ENCODE measurements around the gene OPTC.
"Not testable (repeated sequence)": the region's sequence is repeated elsewhere in the genome, so short reads cannot be mapped to it uniquely, and the experiment has no call there.

Gene OPTC

DNA sequence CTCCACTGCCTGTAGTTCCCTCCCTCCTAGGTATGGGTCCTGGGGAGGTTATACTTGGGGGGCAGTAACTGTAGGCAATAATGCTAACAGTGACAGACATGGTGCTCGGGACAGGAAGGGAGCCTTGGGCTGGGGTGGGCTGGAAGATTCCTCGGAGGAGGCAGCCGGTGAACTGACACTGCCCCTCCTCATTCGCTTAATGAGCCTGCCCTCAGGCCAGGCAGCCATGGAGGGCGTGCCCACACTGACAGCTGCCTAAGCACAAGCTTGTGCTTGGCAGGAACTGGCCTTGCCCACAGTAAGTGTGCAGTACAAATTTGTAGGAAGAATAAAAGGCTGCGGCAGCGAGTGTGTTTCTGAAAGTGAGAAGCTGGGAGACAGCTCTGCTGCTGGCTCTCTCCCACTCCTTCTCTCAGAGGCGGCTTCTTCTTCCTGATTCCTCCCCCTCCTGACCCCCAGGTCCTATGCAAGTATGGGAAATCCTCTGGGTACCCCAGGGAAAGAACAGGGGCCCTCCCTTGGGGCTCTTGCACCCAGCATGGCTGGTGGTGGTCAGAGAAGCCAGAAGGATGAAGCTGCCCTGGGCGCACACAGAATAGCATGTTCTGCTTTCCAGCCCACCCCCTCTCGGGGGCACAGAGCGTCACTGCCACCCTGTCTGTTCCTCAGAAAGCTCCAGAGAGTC lies 23.6 kb downstream of the OPTC start:
- DNase-seq (ENCODE audit: low spot score) = no peak

DNA sequence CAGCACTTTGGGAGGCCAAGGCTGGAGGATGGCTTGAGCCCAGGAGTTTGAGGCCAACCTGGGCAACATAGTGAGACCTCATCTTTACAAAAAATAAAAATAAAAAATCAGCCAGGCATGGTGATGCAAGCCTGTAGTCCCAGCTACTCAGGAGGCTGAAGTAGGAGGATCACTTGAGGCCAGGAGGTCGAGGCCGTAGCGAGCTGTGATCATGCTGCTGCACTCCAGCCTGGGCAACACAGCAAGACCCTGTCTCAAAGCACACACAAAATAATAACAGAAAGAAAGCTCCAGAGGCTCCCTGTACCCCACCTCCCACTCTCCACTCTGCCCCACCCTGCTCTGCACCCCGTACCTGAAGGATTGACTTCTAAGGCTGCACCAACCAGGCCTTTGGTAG lies 24.2 kb downstream of the OPTC start:
- not testable (repeated sequence) for DNase-seq (ENCODE audit: low spot score)

DNA sequence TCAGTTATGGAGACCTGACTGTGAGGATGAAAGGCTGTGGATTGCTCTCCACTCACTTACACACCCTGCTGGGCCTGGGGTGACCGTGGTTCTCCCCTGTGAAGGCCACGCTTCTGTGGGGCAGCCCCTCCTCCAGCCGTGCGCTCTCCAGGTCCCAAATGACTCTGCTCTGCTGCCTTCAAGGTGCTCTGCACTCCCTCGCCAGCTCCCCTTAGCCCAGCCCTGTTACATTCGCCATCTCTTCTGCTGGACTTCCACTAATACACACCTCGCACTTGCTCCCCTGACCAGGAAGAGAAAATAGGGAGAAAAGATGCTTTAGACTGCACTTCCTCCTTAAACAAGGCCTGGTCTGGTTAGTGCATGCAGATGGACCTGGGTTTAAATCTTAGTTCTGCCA lies 24.6 kb downstream of the OPTC start:
- no peak for DNase-seq (ENCODE audit: low spot score)

DNA sequence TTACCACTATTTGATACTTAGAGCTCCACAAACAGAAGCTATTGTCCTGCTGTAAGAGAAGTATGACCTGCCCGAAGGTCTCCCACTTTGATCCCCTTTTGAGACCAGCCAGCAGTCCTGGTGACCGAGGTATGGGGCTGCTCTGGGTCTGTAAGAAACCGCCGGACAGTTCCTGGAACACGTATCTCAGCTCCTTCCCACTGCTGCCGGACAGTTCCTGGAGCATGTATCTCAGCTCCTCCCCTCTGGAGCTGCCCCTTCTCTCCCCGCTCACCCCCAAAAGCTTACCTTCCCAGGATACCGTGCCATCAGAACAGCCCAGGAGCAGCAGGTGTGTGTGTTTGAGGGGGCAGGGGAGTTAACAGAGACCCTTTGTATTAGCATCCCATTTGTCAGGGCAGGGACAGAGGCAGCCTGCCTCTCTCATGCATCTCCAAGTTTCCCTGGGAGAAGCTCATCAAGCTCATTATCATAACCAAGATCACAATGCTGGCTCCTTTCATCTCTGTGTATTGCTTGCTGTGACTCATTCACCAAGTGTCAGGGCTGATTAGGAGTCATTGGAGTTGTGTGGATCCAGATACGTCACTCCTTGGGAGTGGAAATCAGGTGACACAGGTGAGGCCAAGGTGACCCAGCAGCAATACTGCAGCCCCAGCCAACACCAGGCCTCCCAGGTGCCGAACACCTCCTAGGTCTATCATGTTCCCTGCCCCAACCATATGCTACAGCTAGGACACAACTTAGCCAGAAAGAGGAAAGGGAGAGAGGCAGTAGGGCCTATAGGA lies 25.3 kb downstream of the OPTC start:
- no peak for DNase-seq (ENCODE audit: low spot score)

DNA sequence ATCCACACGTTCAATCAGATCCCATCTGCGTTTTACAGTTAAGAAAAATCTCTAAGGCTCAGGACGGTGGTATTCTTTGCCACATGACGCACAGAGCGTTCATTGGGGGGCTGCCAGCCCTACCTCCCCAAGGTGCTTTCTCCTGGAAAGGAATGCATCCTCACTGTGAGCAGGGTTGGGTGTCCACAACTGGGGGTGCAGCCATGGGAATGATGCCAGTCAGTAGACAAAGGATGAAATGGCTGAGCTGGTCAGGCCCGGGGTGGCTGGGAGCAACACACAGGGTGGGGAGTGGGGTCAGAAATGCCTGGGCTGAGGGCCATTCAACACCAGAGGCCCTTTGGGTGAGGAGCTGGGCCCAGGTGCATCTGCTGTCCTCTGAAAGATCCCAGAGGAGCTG lies 25.9 kb downstream of the OPTC start:
- DNase-seq (ENCODE audit: low spot score) = no peak

DNA sequence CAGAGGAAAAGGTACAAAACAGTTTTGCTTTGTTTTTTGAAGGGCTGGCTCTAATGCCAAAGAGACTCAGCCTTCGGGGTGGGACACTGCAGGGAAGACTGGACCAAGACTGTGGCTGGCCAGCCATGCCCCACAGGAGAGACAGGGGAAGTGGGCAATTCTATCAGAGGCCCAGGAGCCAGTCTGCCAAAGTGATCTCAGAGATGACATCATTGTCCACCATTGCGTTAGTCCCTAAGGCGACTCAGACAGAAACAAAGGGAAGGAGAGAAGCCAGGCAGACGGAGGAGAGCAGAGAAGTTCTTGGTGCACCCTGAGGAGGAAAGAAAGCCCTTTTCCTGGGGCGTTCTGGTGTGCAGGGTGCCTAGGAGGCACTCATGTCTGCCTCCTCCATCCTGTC lies 26.4 kb downstream of the OPTC start:
- no peak for DNase-seq (ENCODE audit: low spot score)

DNA sequence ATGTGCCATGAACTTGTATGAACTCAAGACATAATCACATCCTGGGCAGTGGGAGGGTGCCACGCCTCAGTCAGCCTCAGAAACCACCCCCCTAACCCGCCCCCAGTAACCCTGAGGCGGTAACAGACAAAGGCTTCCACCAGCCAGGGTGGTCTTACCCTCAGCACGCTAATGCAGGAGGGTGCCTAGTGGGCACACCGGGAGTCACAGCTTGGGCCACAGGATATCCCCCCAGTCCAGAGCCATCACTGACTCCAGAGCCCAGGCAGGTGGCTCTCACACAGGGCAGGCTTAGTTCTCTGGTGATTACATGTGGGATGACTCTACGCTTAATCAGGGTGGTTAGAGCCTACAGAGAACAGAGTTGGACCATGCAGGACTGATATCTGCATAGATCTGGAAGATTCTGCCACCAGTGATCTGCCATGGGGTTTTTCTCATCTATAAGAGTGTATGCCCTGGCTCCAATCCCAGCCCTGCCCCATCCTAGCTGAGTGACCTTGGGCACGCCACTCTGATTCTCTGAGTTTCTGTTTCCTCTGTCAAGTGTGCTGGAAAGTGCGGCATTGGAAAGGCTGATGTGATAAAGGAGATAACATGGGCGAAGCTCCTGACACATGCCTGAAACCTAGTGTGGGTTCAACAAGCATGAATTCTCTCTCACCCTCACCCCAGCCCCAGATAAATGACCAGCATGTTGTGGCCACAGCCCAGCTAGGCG lies 27.3 kb downstream of the OPTC start:
- no peak for DNase-seq (ENCODE audit: low spot score)

DNA sequence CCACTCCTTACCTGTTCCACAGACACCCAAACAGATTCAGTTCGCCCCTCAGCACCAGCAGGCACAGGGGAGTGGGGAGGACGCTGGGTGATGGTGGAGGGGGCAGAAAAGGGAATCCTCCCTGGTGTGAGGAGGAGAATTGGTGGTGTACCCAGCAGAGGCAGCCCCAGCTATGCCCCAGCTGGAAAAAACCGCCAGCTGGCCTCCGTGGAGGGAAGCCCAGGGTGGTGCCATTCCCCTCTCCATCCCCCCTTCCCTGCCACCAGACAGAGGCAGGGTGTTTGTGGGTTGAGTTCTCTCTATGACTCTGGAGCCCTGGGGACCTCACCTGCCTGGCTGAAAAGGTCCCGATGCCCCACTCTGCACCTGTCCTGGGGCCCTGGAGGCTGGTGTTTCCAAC lies 27.9 kb downstream of the OPTC start:
- DNase-seq (ENCODE audit: low spot score) = no peak

DNA sequence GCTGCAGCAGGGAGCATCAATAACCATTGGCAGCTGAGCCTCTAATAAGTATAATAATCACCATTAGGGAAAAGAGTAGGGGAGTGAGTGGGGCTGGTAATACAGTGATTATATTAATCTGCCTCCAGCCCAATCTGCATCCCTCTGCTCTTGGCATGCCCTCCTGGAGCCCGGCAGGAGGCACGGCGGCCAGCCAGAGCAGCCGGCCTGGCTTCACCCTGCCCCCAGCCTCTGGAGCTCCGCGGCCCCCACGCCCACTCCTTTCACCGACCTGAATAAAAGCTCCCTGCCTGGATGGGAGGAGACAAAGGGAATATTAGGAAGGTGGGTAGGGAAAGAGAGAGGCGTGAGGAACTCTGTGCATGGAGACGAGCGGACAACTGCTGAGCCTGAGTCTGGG lies 28.3 kb downstream of the OPTC start:
- DNase-seq (ENCODE audit: low spot score) = no peak

DNA sequence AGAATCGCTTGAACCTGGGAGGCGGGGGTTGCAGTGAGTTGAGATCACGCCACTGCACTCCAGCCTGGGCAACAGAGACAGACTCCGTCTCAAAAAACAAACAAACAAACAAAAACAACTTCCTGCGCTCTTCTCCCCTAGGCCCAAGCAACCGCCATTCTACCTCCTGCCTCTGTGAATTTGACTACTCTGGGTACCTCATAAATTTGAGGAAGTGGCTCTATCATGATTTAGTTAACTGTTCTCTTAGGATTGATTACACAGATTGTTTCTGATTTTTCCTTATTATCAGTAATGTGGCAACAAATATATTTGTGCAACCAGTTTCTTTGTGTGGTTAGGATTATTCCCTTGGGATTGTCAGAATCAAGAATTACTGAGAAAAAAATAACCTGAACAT lies 29.7 kb downstream of the OPTC start:
- DNase-seq (ENCODE audit: low spot score) = no peak

DNA sequence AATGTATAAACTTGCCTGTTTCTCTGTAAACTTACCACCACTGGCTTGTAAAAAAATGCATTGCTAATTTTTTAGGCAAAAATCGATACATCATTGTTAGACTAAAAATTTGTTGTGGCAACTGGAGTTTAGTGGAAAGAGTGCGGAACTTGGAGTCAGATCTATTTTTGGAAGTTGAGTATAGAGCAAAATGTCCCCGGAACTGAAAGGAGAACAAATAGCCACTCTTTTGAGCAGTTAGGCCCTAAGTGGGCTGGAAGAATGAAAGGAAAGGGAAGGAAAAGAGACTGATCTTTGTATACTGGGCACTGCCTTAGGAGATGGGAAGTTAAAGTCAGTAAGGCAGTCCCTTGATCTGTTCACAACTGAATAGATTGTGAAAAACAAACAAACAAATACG lies 30.2 kb downstream of the OPTC start:
- DNase-seq (ENCODE audit: low spot score) = no peak

DNA sequence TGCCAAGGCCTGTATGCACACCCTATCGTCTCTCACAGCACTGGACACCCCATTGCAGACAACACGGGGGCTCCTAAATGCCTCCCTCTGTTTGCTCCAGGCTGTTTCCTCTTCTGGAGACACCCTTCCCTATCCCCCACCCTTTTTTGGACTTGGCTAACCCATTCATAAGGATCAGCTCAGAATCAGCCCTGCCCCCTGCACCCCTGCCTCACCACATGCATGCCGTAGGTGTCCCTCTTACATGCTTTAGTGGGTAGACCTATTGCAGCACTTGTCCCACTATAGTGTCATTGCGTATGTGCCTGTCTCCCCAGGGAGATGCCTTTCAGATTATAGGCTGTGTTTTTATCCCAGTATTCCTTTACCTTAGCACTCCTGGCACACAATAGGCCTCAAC lies 30.9 kb downstream of the OPTC start:
- DNase-seq (ENCODE audit: low spot score) = no peak

DNA sequence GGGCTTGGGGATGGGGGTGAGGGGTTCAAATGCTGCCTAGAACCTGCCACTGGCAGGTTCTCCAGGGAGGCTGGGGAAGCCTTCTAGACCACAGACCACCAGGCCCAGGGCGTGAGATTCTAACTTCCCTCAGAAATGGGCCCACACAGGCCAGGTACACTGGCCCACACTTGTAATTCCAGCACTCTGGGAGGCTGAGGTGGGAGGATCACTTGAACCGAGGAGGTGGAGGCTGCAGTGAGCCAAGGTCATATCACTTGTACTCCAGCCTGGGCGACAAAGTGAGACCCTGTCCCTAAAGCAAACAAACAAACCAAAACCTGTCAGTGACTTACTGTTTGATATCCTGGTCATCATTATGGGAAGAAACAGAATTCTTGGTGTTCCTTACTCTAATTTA lies 31.7 kb downstream of the OPTC start:
- no peak for DNase-seq (ENCODE audit: low spot score)

DNA sequence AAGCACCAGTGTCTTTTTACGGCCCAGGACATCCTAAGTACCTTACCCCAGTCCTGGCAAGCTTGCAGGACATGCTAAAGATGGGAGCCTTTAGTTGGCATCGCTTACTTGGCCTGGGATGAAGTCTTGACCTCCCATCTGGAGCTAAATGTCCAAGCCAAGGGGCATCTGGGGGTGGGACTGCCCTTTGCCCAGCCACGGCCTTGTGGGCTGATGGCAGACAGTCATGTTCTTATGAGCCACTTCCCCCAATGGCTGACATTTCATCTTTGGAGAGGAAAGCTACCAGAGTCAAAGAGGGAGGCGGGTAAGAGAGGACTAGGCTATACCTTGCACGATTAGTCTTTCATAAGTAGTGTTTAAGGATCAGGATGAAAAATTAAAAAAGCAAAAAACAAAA lies 32.2 kb downstream of the OPTC start:
- DNase-seq (ENCODE audit: low spot score) = no peak

DNA sequence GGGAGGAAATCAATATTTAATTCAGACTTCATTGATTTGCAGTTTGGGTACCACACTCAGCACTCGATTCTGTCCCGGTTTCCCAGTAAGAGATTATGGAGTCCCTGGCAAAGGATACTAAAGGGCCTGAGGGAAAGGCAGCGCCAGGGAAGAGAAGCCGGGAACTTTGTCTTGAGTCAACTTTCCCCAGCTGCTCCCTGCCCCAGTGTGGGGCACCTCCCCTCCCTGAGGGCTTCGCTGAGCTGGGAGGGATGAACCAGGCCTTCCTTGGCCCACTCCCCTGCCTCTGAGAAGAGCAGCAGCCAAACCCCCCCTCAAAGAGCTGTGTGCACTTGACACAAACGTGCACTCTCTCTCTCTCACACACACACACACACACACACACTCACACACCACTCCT lies 32.6 kb downstream of the OPTC start:
- no peak for DNase-seq (ENCODE audit: low spot score)

DNA sequence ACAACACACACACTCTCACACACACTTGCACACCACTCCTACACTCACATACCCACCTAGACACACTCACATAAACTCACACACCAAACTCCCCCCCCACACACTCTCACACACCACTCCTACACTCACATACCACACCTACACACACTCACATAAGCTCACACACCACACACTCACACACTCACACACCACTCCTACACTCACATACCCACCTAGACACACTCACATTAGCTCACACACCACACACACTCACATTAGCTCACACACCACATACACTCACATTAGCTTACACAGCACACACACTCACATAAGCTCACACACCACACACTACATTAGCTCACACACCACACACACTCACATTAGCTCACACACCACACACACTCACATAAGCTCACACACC lies 33.1 kb downstream of the OPTC start:
- no peak for DNase-seq (ENCODE audit: low spot score)

DNA sequence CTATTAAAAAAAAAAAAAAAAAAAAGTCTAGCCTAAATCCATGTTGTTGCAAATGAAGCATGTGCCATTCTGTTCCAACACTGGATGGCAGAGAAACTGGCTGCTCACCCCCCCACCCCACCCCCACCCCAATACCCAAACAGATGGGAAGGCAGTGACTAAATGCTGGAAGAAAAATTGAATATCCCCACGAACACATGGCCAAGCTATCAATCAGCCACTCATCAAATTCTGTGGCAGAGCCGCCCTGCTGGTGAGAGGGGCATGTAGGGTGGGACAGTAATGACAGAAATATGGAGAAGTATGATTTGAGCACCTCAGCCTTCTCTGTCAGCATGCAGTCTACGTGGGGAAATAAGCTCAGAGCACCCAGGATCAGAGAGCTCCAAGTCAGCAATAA lies 34.1 kb downstream of the OPTC start:
- DNase-seq (ENCODE audit: low spot score) = no peak

DNA sequence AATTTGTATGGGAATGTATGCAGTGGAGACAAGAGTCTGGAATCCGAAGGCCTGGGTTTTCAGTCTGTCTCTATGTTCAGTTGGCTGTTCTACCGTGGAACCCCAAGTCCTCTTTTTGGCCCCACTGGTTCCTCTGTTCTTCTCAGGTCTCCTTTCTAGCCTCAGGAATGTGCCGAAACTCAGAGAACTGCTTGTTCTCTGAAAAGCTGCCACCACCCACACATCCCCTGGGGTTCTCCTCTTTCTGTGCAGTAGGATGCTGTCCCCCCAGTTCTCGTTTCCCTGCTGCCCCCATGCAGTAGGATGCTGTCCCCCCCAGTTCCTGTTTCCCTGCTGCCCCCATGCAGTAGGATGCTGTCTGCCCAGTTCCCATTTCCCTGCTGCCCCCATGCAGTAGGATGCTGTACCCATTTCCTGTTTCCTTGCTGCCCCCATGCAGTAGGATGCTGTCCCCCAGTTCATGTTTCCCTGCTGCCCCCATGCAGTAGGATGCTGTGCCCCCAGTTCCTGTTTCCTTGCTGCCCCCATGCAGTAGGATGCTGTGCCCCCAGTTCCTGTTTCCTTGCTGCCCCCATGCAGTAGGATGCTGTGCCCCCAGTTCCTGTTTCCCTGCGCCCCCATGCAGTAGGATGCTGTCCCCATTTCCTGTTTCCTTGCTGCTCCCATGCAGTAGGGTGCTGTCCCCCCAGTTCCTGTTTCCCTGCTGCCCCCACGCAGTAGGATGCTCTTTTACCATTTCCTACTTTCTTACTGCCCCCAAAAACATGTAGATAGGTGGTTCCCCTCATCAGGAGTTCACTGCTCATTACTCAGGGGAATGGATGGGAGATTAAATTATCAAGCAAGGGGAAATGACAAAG lies 35.3 kb downstream of the OPTC start:
- no peak for DNase-seq (ENCODE audit: low spot score)

DNA sequence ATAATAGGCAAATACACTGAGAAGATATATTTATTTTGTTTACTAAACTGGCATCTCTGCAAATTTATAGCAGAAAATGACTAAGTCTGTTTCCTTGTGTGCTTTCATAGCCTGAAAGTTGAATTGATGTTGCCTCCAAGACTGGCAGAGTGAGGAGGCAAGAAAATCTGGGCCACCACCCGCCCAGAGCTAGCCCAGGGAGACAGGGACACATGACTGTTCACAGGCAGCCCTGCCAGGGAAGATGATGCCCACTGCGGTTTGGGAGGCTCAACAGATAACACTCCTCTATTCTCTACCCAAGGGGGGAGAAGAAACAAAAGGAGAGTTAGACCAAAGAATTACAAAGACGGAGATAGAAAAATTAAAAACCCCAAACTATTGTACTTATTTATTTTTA lies 37.1 kb downstream of the OPTC start:
- no peak for DNase-seq (ENCODE audit: low spot score)

DNA sequence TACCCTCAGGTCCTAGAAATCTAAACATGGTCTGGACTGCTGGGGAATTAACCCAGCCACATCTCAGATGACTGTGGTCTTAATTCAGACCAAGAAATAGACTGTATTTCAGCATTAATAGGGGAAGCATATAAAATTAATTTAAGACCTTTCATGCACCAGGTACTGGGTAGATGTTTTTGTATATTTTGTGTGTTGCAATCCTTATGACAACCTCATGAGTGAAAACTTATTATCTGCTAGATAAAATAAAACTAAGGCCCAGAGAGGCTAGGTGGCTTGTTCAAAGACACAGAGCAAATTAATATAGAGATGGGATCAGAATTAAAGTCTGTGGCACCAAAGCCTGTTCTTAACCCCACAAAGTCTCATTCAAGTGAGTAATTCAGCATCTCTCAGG lies 40.1 kb downstream of the OPTC start:
- DNase-seq (ENCODE audit: low spot score) = no peak

DNA sequence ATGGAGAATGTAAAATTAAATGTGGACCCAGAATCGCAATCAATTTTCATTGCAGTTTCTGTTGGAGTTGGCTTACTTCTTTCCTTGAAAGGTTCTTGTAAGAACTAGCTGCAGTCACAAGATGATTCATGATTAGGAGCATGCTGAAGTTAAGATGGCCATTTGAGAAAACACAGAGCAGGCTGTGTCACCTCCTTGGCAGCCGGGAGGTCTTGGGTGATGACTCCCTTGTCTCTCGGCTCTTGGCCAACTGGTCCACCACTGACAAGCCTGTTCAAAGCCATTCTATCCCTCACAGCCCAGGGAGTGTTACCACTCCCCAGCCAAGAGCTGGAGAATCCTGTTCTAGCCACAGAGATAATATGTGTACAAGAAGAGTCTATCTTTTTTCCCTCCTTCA lies 40.6 kb downstream of the OPTC start:
- DNase-seq (ENCODE audit: low spot score) = peak; percentile 23

DNA sequence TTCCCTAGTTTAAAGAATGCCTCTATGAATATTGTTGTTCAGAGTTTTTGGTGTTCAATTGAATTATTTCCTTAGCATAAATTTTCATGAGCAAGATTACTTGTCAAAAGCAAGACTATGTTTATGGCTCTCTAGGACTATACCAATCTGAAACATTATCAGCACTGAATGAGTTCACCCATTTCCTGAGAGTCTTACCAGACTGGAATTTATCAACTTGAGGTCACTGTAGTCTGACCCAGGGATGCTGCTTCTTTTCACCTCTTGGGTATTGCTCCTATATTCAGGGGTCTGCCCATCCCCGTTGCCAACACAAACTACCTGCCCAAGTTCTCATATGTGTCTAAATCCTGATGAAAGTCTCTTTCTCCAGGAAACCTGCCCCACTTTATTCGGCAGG lies 42.6 kb downstream of the OPTC start:
- no peak for DNase-seq (ENCODE audit: low spot score)
